NCI-H345 treated with DMSO at 0.1 percent for 48 hours (cell line): ENCODE measurements around the gene NAP1L1.
"Not testable (repeated sequence)": the region's sequence is repeated elsewhere in the genome, so short reads cannot be mapped to it uniquely, and the experiment has no call there.

Experiments used
- DNase-seq: peaks from one replicate; lab custom pipeline; 2025; ENCODE audit not compliant: unreplicated experiment; lab: John Stamatoyannopoulos, UW

NAP1L1 gene

DNA sequence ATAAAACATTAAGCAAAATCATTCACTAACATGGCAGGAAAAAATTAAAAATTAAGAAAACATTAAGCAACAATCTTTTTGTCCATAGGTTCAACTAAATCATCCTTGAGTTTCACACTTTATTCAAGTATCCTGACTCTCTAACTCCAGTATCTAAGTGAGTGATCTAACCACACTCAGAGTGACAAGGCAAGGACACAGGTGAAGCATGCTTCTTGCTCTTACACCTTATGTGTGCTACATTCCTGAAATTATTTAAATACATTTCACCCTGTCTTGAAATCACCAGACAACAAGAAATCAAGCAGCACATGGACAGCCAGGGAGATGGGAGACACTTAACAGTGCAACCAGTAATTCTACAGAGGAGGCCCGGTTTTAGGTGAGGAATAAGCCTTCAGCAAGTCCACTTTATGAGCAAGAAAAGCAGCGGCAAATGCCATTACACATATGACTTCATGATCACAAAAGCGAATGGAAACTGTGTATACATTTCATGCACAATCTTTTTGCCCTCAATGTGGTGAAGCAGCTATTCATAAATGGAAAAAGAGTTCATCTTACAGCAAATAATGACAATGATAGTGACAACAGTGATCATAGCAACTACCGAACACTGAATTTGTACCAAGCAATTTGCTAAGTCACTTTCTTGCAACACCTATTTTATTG is 90.3 kb downstream of the NAP1L1 start:
- DNase-seq: no peak

DNA sequence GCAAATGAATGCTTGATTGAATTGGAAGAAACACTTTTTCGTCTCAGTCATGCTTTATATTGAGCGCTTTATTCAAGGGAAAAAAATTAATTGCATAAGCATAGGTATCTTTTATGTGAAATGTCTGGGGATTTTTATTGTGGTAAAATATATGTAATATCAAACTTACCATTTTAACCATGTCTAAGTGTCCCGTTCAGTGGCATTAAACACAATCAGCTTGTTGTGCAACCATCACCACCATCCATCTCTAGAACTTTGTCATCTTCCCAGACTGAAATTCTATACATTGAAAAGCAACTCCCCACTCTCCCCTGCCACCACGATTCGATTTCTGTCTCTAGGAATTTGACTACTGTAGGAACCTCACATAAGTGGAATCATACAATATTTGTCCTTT is 92.7 kb downstream of the NAP1L1 start:
- DNase-seq: no peak

DNA sequence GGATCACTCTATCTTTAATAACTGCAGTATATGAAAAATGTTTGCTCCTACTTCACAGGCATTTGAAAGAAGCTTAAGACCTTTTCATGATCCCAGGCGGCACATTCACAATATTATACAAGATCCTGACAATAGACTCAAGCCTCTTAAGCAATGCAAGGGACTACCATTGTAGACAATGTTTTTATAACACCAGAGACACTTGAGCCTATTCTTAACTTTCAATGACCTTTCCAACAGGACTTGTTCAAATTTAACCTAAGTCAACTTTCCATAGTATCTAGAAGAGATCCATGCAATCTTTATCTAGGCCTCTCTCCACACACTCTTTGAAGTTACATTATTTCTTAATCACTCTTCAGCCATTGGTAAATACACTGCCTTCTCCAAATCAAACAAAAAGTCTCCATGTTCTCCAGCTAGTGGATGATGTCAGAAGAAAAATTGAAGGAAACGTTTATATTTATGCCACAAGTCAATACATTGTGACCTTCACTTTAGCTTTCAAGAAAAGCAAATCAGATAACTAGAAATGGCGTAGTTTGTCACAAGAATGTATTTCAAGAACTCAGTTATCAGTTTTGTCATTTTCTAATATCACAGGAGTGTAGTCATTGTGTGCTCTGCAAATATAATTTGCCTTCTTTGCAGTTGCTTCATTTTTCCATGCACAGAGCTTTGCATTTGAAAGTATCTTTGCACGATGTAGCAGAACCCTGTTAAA is 94.1 kb downstream of the NAP1L1 start:
- no peak for DNase-seq

DNA sequence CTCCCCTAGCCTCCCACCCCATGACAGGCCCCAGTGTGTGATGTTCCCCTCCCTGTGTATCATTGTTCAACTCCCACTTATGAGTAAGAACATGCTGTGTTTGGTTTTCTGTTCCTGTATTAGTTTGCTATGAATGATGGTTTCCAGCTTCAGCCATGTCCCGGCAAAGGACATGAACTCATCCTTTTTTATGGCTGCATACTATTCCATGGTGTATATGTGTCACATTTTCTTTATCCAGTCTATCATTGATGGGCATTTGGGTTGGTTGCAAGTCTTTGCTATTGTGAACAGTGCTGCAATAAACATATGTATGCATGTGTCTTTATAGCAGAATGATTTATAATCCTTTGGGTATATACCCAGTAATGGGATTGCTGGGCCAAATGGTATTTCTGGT is 96.8 kb downstream of the NAP1L1 start:
- DNase-seq: not testable (repeated sequence)
